ENCODE data around the gene TBL1X. TPM values are rescaled to one million over a fixed set of nuclear protein-coding genes. Genes with fewer than 3 reads are reported as not detected.

Gene TBL1X
- total and polyA plus RNA-seq, 2 donors (not counting 1 experiment from before 2014, with no cell fraction given): 8.8 to 65.1 TPM

DNA sequence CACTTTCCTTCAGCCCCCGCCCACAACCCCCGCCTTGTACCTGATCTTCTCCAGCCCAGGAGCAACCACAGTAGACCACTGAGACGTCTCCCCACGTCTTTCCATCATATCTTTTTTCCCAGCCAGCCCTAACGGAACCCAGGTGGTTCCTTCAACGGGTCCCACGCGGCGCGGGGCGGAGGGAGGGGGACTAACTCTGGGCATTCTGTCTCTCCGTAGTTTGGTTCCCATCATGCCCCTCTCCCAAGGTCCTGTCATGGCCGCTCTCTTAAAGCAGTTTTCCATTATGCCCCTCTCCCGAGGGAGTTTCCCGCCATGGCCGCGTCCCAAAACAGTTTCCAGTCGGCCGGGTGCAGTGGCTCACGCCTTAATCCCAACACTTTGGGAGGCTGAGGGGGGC lies 21.5 kb upstream of the TBL1X start:
- intact Hi-C loops (cut with micrococcal nuclease): no loop called here
- Histone ChIP-seq H2AFZ (ENCODE audit: insufficient read depth, low read depth, low read length, poor library complexity, severe bottlenecking) (no peak overlapping the region), H3K9ac (ENCODE audit: low read length) (no peak overlapping the region), H3K4me1 (ENCODE audit: control insufficient read depth in 2 of 2, insufficient read depth in 2 of 2, low read length in 2 of 2) (peaks cover 0 to 7% of the 10 kb centered on the region in 2 donors), H3K27ac (ENCODE audit: low read length in 2 of 2) (no peak overlapping the region), H4K20me1 (ENCODE audit: control insufficient read depth, insufficient read depth, low read length, poor library complexity, severe bottlenecking) (no peaks in the 10 kb centered on the region), H3K36me3 (replicated peaks in 1 of 2; ENCODE audit: control extremely low read depth in 1 of 2, control insufficient read depth in 1 of 2, extremely low read depth in 1 of 2, insufficient read depth in 2 of 2, low read length in 1 of 2) (no peaks in the 10 kb centered on the region), H3K4me2 (replicated peaks; ENCODE audit: low read depth, low read length, poor library complexity, severe bottlenecking) (no peak overlapping the region), H3K27me3 (replicated peaks in 1 of 4; ENCODE audit: control extremely low read depth in 1 of 4, control insufficient read depth in 3 of 4, insufficient read depth in 4 of 4, low read length in 3 of 4) (no peaks in the 10 kb centered on the region), H3K79me2 (ENCODE audit: control insufficient read depth, insufficient read depth, low read length) (no peaks in the 10 kb centered on the region), H3K9me3 (ENCODE audit: control extremely low read depth in 1 of 3, control insufficient read depth in 2 of 3, insufficient read depth in 1 of 3, low read length in 2 of 3) (no peaks in the 10 kb centered on the region), H3K4me3 (ENCODE audit: control extremely low read depth in 1 of 5, extremely low read depth in 1 of 5, insufficient read depth in 1 of 5, low read depth in 2 of 5, low read length in 4 of 5) (no peak overlapping the region)
- no peaks in the 10 kb centered on the region for H3K9me3 Mint-ChIP-seq (ENCODE audit: insufficient read depth)
- no peak for TF ChIP-seq EZH2 (IDR thresholded peaks at IDR 0.05; ENCODE audit: borderline replicate concordance, insufficient read depth, low read depth, low read length, poor library complexity, severe bottlenecking)
- TF ChIP-seq, protein P1, sequence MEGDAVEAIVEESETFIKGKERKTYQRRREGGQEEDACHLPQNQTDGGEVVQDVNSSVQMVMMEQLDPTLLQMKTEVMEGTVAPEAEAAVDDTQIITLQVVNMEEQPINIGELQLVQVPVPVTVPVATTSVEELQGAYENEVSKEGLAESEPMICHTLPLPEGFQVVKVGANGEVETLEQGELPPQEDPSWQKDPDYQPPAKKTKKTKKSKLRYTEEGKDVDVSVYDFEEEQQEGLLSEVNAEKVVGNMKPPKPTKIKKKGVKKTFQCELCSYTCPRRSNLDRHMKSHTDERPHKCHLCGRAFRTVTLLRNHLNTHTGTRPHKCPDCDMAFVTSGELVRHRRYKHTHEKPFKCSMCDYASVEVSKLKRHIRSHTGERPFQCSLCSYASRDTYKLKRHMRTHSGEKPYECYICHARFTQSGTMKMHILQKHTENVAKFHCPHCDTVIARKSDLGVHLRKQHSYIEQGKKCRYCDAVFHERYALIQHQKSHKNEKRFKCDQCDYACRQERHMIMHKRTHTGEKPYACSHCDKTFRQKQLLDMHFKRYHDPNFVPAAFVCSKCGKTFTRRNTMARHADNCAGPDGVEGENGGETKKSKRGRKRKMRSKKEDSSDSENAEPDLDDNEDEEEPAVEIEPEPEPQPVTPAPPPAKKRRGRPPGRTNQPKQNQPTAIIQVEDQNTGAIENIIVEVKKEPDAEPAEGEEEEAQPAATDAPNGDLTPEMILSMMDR (IDR thresholded peaks at IDR 0.05): no peak
- ChIA-PET POLR2A (no interaction called here), CTCF (no interaction called here)
- WGBS (ENCODE audit: insufficient coverage): 100% methylated on average over 4 of the region's 20 CpGs
- no peak for ATAC-seq (ENCODE audit: low read depth)
- H3K4me1 Mint-ChIP-seq: peaks cover 12% of the 10 kb centered on the region
- DNase-seq: no peak
- no peaks in the 10 kb centered on the region for H3K27me3 Mint-ChIP-seq
- no peak overlapping the region for H3K27ac Mint-ChIP-seq
- H3K4me3 Mint-ChIP-seq: no peak overlapping the region

DNA sequence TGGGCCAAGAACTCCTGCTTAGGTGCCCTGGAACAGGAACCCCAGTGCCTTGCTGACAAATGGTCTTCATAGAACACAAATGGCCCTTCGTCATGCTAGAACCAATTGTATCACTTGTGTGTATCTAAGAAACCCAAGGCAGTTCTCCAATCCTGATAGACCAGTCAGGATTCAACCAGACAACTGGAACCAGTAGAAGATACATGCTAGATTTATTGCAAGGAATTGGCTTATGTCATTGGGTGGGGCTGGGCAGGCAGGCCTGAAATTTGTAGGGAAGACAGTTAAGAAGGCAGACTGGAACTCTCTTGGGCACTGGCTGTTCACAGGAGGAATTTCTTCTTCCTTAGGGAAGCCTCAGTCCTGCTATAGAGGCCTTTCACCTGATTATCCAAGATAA lies 17.0 kb upstream of the TBL1X start:
- H3K27ac Mint-ChIP-seq: no peak overlapping the region
- Histone ChIP-seq H3K36me3 (replicated peaks in 1 of 2; ENCODE audit: control extremely low read depth in 1 of 2, control insufficient read depth in 1 of 2, extremely low read depth in 1 of 2, insufficient read depth in 2 of 2, low read length in 1 of 2) (no peaks in the 10 kb centered on the region), H3K27me3 (replicated peaks in 1 of 4; ENCODE audit: control extremely low read depth in 1 of 4, control insufficient read depth in 3 of 4, insufficient read depth in 4 of 4, low read length in 3 of 4) (no peaks in the 10 kb centered on the region), H3K27ac (ENCODE audit: low read length in 2 of 2) (no peak overlapping the region), H3K4me2 (replicated peaks; ENCODE audit: low read depth, low read length, poor library complexity, severe bottlenecking) (no peak overlapping the region), H3K4me3 (ENCODE audit: control extremely low read depth in 1 of 5, extremely low read depth in 1 of 5, insufficient read depth in 1 of 5, low read depth in 2 of 5, low read length in 4 of 5) (no peak overlapping the region), H3K9ac (ENCODE audit: low read length) (no peak overlapping the region), H3K4me1 (ENCODE audit: control insufficient read depth in 2 of 2, insufficient read depth in 2 of 2, low read length in 2 of 2) (peaks cover 0 to under 1% of the 10 kb centered on the region in 2 donors), H3K79me2 (ENCODE audit: control insufficient read depth, insufficient read depth, low read length) (no peaks in the 10 kb centered on the region), H4K20me1 (ENCODE audit: control insufficient read depth, insufficient read depth, low read length, poor library complexity, severe bottlenecking) (no peaks in the 10 kb centered on the region), H2AFZ (ENCODE audit: insufficient read depth, low read depth, low read length, poor library complexity, severe bottlenecking) (no peak overlapping the region), H3K9me3 (ENCODE audit: control extremely low read depth in 1 of 3, control insufficient read depth in 2 of 3, insufficient read depth in 1 of 3, low read length in 2 of 3) (no peaks in the 10 kb centered on the region)
- CTCF ChIA-PET: no interaction called here
- POLR2A ChIA-PET: no interaction called here
- intact Hi-C loops (cut with micrococcal nuclease): no loop called here
- no peaks in the 10 kb centered on the region for H3K9me3 Mint-ChIP-seq (ENCODE audit: insufficient read depth)
- DNase-seq (no peak), ATAC-seq (ENCODE audit: low read depth) (no peak)
- peaks cover 6% of the 10 kb centered on the region for H3K4me1 Mint-ChIP-seq
- no peak for TF ChIP-seq EZH2 (IDR thresholded peaks at IDR 0.05; ENCODE audit: borderline replicate concordance, insufficient read depth, low read depth, low read length, poor library complexity, severe bottlenecking)
- TF ChIP-seq, protein P1 (IDR thresholded peaks at IDR 0.05): no peak
- H3K27me3 Mint-ChIP-seq: no peaks in the 10 kb centered on the region
- no peak overlapping the region for H3K4me3 Mint-ChIP-seq
- no CpG with 5 or more reads among the region's 1 CpG for WGBS (ENCODE audit: insufficient coverage)

All from B cell (primary cell).